Measurements from ENCODE around the gene ZP2. TPM values are rescaled to one million over a fixed set of nuclear protein-coding genes. Genes with fewer than 3 reads are reported as not detected.

ZP2 gene
- total and polyA plus RNA-seq, 9 of the 15 experiments (the other 6 are each of a cell fraction or from before 2014, with no cell fraction given) = not detected

DNA sequence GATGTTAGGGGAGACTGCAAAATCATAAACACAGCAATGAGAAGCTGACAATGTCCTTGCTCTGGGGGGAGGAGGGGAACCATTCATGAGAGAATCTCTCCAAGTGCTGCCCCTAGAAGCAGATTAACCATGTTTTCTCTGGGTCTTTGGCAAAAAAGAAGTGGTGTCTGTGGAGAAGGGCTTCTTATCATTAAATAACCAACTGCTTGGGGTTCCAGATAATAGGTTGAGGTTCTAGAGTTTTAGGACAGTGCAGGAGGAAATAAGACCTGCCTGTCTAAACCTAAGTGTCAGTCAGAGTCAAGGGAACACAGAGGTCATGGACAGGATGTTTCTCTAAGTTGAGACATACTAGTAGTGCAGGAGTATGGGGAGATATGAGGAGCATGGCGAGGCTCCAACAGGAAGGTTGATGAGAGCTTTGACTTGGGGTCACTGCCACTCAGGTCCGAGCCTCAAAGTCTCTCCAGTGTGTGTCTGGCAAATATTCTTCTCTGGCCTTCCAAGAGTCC lies 17.0 kb upstream of the ZP2 start:
- intact Hi-C loops (cut with micrococcal nuclease) (loop anchor here (5.0 kb wide), 1 partner anchor 49 kb away; the partner anchor contains the start of gene CRYM), in situ Hi-C loops (cut with MboI) (no loop called here)
- Histone ChIP-seq H3K36me3 (ENCODE audit: control insufficient read depth, insufficient read depth, low read length) (no peaks in the 10 kb centered on the region), H3K4me2 (ENCODE audit: insufficient read depth, low read length) (no peak overlapping the region), H3K27me3 (ENCODE audit: control insufficient read depth in 2 of 2, insufficient read depth in 2 of 2, low read length in 2 of 2) (no peaks in the 10 kb centered on the region; a peak in 3 of 5 replicates), H3K9me3 (replicated peaks; ENCODE audit: control insufficient read depth, insufficient read depth, low read depth, low read length) (no peaks in the 10 kb centered on the region), H3K4me1 (replicated peaks in 1 of 2; ENCODE audit: control insufficient read depth in 2 of 2, insufficient read depth in 2 of 2, low read length in 2 of 2) (peaks cover 3 to 8% of the 10 kb centered on the region in 2 experiments; a peak in 2 of 5 replicates), H3K9me1 (ENCODE audit: control insufficient read depth, insufficient read depth, low read length) (no peaks in the 10 kb centered on the region), H3K79me2 (ENCODE audit: control insufficient read depth, insufficient read depth, low read length) (no peaks in the 10 kb centered on the region), H3K4me3 (no peak overlapping the region), H2AFZ (ENCODE audit: low read depth, low read length) (no peak overlapping the region), H3K9ac (ENCODE audit: insufficient read depth in 1 of 2, low read depth in 2 of 2, low read length in 2 of 2) (no peak overlapping the region), H4K20me1 (replicated peaks; ENCODE audit: control insufficient read depth, insufficient read depth, low read length) (no peaks in the 10 kb centered on the region), H3K27ac (ENCODE audit: extremely low read depth, low read depth, low read length) (no peak overlapping the region)
- no peak for FAIRE-seq
- no TSS peak for BruUV-seq (replicated peaks)
- CTCF ChIA-PET (ENCODE audit: low intra/inter-chr PET ratio) = no interaction called here
- POLR2A ChIA-PET = interaction anchor here (1.0 kb wide), 1 partner anchor 27 kb away, joined by 4 read pairs; no protein-coding TSS in a partner anchor
- TF ChIP-seq, protein P1, sequence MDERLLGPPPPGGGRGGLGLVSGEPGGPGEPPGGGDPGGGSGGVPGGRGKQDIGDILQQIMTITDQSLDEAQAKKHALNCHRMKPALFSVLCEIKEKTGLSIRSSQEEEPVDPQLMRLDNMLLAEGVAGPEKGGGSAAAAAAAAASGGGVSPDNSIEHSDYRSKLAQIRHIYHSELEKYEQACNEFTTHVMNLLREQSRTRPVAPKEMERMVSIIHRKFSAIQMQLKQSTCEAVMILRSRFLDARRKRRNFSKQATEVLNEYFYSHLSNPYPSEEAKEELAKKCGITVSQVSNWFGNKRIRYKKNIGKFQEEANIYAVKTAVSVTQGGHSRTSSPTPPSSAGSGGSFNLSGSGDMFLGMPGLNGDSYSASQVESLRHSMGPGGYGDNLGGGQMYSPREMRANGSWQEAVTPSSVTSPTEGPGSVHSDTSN (CRISPR knock-in tag; IDR thresholded peaks at IDR 0.05; ENCODE audit: low read depth) = 0 out of 2 replicates have a peak, but pooled peaks have one; percentile 9
- TF ChIP-seq, protein P1 (tag; conservative IDR thresholded peaks at IDR 0.05; ENCODE audit: low read depth) = no peak
- TF ChIP-seq, protein P2, sequence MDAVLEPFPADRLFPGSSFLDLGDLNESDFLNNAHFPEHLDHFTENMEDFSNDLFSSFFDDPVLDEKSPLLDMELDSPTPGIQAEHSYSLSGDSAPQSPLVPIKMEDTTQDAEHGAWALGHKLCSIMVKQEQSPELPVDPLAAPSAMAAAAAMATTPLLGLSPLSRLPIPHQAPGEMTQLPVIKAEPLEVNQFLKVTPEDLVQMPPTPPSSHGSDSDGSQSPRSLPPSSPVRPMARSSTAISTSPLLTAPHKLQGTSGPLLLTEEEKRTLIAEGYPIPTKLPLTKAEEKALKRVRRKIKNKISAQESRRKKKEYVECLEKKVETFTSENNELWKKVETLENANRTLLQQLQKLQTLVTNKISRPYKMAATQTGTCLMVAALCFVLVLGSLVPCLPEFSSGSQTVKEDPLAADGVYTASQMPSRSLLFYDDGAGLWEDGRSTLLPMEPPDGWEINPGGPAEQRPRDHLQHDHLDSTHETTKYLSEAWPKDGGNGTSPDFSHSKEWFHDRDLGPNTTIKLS (IDR thresholded peaks at IDR 0.05; ENCODE audit: borderline replicate concordance, low read depth) = peak; percentile 74; the same call in 1 of the 2 replicates
- TF ChIP-seq, protein P3, sequence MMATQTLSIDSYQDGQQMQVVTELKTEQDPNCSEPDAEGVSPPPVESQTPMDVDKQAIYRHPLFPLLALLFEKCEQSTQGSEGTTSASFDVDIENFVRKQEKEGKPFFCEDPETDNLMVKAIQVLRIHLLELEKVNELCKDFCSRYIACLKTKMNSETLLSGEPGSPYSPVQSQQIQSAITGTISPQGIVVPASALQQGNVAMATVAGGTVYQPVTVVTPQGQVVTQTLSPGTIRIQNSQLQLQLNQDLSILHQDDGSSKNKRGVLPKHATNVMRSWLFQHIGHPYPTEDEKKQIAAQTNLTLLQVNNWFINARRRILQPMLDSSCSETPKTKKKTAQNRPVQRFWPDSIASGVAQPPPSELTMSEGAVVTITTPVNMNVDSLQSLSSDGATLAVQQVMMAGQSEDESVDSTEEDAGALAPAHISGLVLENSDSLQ (IDR thresholded peaks at IDR 0.05) = peak; percentile 58
- TF ChIP-seq SRSF9 (IDR thresholded peaks at IDR 0.05; ENCODE audit: borderline replicate concordance, low read depth, low read length) = no peak
- 0 out of 2 replicates have a peak, but pooled peaks have one; percentile 9 for TF ChIP-seq ESRRA (IDR thresholded peaks at IDR 0.05; ENCODE audit: borderline replicate concordance, low read depth)
- 0 out of 2 replicates have a peak, but pooled peaks have one; percentile 27 for TF ChIP-seq ETV1 (tag; conservative IDR thresholded peaks at IDR 0.05; ENCODE audit: low read depth)
- TF ChIP-seq MEF2D (tag; conservative IDR thresholded peaks at IDR 0.05; ENCODE audit: low read depth) = no peak
- no peak for DNase-seq (ENCODE audit: extremely low read depth in 1 of 4, low spot score in 3 of 4)
- 7% methylated on average over 2 of the region's 2 CpGs for WGBS (ENCODE audit: insufficient coverage, low coverage, missing lambda C conversion rate)
- ATAC-seq = peak; percentile 53
